Measurements from ENCODE around the gene ANKRD17.

- TF ChIP-seq EP300 (IDR thresholded peaks at IDR 0.05; ENCODE audit: borderline replicate concordance) (no peak), MAX (IDR thresholded peaks at IDR 0.05) (no peak), TAF1 (IDR thresholded peaks at IDR 0.05; ENCODE audit: low read depth) (no peak), EGR1 (IDR thresholded peaks at IDR 0.05) (no peak), USF1 (IDR thresholded peaks at IDR 0.05) (no peak), CEBPB (IDR thresholded peaks at IDR 0.05) (no peak), TCF12 (IDR thresholded peaks at IDR 0.05; ENCODE audit: low read depth) (no peak), ZBTB7A (IDR thresholded peaks at IDR 0.05; ENCODE audit: low read depth) (no peak)
Observed at GRCh38 chr4:73213916-73214653, 44.5 kb downstream of the ANKRD17 start.

Data from Ishikawa (cell line).